ENCODE data around the gene DIO3.

GRCh38 chr14:101521978-101522377 lies 39.3 kb upstream of the DIO3 start:
- no peak for TF ChIP-seq CTCF (IDR thresholded peaks at IDR 0.05; ENCODE audit: borderline replicate concordance, extremely low read depth, low read length, poor library complexity, severe bottlenecking)
- no peak for TF ChIP-seq EZH2 (IDR thresholded peaks at IDR 0.05; ENCODE audit: borderline replicate concordance, low read depth, low read length, severe bottlenecking)

Measured in DND-41 (cell line).